Chondrocyte (in vitro differentiated cells): Measurements from ENCODE around the gene DACH1. TPM values are rescaled to one million over a fixed set of nuclear protein-coding genes. Genes with fewer than 3 reads are reported as not detected.

Experiments
- DNase-seq: peaks from one replicate; pipeline ENCODE4 v3.0.0; 2021; ENCODE audit warnings: mixed read lengths, low spot score
- H3K27ac Mint-ChIP-seq: one replicate; pipeline ENCODE4 v1.8.0; 2021; ENCODE audit warnings: mild to moderate bottlenecking, moderate library complexity, mixed read lengths; ENCODE audit not compliant: unreplicated experiment
- H3K27me3 Mint-ChIP-seq: 2 replicates; pipeline ENCODE4 v1.8.0; 2021; ENCODE audit warnings: low read depth, mixed read lengths
- H3K36me3 Mint-ChIP-seq: 2 replicates; pipeline ENCODE4 v1.8.0; 2021; ENCODE audit warnings: low read depth, mixed read lengths
- H3K4me1 Mint-ChIP-seq: 2 replicates; pipeline ENCODE4 v1.8.0; 2021; ENCODE audit warnings: low read depth, mild to moderate bottlenecking, mixed read lengths
- H3K4me3 Mint-ChIP-seq: one replicate; pipeline ENCODE4 v1.8.0; 2021; ENCODE audit warnings: mild to moderate bottlenecking, moderate library complexity, mixed read lengths; ENCODE audit not compliant: unreplicated experiment
- H3K9me3 Mint-ChIP-seq: 2 replicates; pipeline ENCODE4 v1.8.0; 2021; ENCODE audit warnings: low read depth, mixed read lengths
- CTCF ChIP-seq: fragments of 200-600 bp; sonication (generic); IDR thresholded peaks from 2 replicates; pipeline ENCODE4 v1.5.0; 2021; ENCODE audit warnings: antibody characterized with exemption, mild to moderate bottlenecking, moderate library complexity
- total RNA-seq: library from RNA; stranded (reverse); gene quantifications from 3 replicates; pipeline ENCODE4 v1.2.1, GENCODE V29; 2021

The DACH1 gene
- total RNA-seq, 1 donor from 2014 or later = 0.72 TPM

GRCh38 chr13:71536201-71536600 is 330.8 kb downstream of the DACH1 start:
- no peak overlapping the region for H3K27ac Mint-ChIP-seq
- no peak for DNase-seq
- peaks cover 3% of the 10 kb centered on the region for H3K4me1 Mint-ChIP-seq
- TF ChIP-seq CTCF = no peak
- no peaks in the 10 kb centered on the region for H3K9me3 Mint-ChIP-seq
- H3K4me3 Mint-ChIP-seq = no peak overlapping the region
- H3K36me3 Mint-ChIP-seq = no peaks in the 10 kb centered on the region
- no peaks in the 10 kb centered on the region for H3K27me3 Mint-ChIP-seq

DNA sequence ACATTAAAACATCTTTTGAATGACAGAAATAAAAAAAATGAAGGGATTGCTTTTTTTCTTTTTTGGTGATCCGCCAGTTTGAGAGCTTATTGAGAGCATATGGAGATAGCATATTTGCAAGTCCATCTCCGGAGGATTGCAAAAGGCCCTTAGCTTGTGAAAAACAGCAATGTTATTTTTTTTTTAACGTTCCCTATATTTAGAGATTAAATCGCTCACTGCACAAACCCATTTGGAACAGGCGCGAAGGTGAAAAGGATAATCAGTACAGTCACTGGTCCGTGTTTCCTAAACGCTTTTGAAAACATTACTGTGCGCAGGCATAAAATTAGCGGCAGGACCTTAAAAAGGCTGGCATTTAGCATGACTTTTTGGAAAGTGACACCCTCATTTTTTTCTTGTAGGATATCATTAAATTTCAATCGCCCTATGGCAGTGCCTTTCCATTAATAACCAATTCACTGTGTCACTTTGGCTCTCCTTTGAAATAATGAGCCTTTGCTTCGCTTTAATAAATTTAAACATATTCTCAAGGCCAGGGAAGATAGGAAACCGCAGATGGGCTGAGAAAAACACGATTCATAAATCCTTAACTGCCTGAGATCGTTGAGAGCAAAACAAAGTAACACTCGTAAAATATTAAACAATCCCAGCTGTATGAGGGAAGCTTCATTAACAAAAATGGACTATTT is 342.2 kb downstream of the DACH1 start:
- Mint-ChIP-seq H3K27ac (no peak overlapping the region), H3K9me3 (no peaks in the 10 kb centered on the region), H3K27me3 (no peaks in the 10 kb centered on the region), H3K4me3 (no peak overlapping the region), H3K4me1 (no peaks in the 10 kb centered on the region), H3K36me3 (no peaks in the 10 kb centered on the region)
- DNase-seq = no peak
- TF ChIP-seq CTCF = no peak

GRCh38 chr13:71524245-71524612 is 342.8 kb downstream of the DACH1 start:
- TF ChIP-seq CTCF = no peak
- no peak overlapping the region for H3K27ac Mint-ChIP-seq
- no peaks in the 10 kb centered on the region for H3K36me3 Mint-ChIP-seq

GRCh38 chr13:71522941-71523526 is 344.0 kb downstream of the DACH1 start:
- Mint-ChIP-seq H3K4me3 (no peak overlapping the region), H3K27ac (no peak overlapping the region), H3K27me3 (no peaks in the 10 kb centered on the region), H3K4me1 (no peaks in the 10 kb centered on the region), H3K36me3 (no peaks in the 10 kb centered on the region), H3K9me3 (no peaks in the 10 kb centered on the region)
- DNase-seq = no peak
- no peak for TF ChIP-seq CTCF

More at GRCh38 chr13:71524245-71524612, 342.8 kb downstream of the DACH1 start:
- DNase-seq = no peak
- Mint-ChIP-seq H3K4me1 (no peaks in the 10 kb centered on the region), H3K4me3 (no peak overlapping the region), H3K9me3 (no peaks in the 10 kb centered on the region), H3K27me3 (no peaks in the 10 kb centered on the region)

GRCh38 chr13:71517004-71517403 is 350.0 kb downstream of the DACH1 start:
- TF ChIP-seq CTCF = no peak
- no peaks in the 10 kb centered on the region for H3K4me1 Mint-ChIP-seq
- DNase-seq = no peak
- H3K4me3 Mint-ChIP-seq = no peak overlapping the region
- H3K27me3 Mint-ChIP-seq = no peaks in the 10 kb centered on the region
- H3K9me3 Mint-ChIP-seq = no peaks in the 10 kb centered on the region
- no peaks in the 10 kb centered on the region for H3K36me3 Mint-ChIP-seq
- no peak overlapping the region for H3K27ac Mint-ChIP-seq
